HG02852 (cell line): ENCODE measurements around the gene RPL9.
"Not testable (repeated sequence)": the region's sequence is repeated elsewhere in the genome, so short reads cannot be mapped to it uniquely, and the experiment has no call there.

Source experiments
- ATAC-seq: cut with Tn5 transposase; IDR thresholded peaks from one replicate; pipeline ENCODE4 v1.9.1; 2021; ENCODE audit warnings: mild to moderate bottlenecking, moderate library complexity; ENCODE audit not compliant: unreplicated experiment

The RPL9 gene

DNA sequence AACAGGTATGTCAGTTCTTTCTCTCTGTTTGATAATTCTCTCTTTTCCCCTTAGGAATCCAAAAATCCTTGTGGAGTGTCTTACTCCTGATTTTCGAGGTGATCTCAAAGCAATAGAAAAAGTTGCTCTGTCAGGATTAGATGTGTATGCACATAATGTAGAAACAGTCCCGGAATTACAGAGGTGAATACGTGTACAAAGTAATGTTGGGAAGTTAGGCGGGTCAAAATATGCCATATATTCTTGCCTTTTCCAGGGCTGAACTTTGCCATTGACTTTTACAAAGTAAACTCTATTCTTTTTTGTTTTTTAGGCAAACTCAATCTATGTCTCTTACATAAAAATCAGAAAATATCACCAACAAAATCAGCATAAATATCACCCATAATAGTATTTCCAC lies 8.7 kb upstream of the RPL9 start:
- ATAC-seq = no peak

DNA sequence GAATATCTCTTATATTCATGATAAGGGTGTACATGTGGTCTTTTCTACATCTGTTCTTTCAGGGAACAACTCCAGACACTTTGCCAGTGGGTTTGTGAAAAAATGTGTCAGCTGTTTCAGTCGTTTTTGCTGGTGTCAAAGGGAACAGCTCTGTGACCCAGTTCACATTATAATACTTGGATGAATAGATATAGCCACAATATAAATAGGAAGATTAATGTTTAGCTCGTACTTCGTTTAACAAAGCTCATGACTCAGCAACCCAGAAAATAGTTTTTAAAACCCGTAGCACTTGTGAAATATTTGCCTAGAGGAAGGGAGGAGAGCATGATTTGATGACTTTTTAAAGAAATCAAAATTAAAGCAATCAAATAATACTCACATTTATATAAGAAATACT lies 8.0 kb upstream of the RPL9 start:
- no peak for ATAC-seq

DNA sequence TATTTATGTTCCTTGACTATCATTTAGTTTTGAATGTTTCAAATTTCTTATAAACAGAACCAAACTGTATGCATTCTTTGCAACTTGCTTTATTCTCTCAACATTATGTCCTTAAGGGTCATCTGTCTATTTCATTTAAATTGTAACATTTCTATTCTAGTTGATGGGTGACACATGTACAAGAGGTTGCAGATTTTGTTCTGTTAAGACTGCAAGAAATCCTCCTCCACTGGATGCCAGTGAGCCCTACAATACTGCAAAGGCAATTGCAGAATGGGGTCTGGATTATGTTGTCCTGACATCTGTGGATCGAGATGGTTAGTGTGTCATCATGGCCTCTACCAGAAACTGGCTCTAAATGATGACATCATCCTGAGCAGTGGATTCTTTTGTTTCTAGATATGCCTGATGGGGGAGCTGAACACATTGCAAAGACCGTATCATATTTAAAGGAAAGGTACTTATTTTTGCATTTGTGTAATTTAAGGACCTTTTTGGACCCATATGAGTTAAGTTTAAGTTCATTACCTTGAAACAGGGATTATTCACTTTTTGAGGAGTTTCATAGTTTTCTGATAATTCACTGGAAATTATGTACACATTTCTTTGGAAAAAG lies 6.3 kb upstream of the RPL9 start:
- no peak for ATAC-seq

DNA sequence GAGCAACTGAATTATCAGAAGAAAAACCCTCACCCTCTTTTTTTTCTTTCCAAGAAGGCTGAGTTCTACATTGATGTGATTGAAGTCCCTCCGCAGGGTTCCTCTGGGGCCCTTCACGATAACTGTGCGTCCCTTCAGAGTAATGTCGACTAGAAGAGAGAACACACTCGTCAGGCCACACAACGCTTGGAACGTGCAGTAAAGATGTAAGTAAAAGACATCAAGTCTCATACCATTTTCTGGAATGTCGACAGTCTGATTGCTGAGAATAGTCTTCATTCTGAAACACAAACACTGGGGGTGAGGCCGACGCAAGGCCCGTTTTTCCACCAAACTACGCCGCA lies 589 bp downstream of the RPL9 start:
- ATAC-seq = not testable (repeated sequence)

DNA sequence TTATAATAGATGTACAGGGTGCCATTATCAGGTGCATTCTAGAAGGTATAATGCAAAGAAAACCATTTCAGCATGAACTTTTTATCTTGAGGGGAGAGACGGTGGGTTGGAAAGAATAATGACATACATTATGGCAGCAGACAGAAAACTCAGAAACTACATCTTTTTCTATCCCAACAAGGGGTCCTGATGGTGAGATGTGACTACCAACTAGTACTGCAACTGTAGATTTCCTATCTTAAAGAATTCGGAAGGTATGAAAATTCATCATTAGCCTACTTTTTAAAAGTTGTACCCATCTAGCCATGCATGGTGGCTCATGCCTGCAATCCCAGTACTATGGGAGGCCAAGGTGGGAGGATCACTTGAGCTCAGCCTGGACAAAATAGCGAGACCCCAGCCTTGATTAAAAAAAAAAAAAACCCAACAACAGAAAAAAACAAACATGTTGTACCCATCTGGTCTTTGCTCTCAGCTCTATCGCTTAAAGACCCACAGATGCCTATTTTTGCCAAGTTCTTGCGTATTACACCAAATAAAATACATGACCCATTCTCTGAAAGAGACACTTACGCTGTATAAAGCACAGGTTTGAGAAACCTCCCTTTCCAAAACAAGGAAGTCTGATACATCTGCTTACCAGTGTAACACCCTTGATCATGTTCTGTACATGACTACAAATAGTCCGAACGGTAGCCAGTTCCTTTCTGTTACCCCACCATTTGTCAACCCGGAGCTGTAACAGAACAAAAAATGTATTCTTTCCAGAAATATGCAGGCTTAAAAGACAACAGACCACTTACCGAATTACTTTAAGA lies 1.6 kb downstream of the RPL9 start:
- ATAC-seq = no peak

DNA sequence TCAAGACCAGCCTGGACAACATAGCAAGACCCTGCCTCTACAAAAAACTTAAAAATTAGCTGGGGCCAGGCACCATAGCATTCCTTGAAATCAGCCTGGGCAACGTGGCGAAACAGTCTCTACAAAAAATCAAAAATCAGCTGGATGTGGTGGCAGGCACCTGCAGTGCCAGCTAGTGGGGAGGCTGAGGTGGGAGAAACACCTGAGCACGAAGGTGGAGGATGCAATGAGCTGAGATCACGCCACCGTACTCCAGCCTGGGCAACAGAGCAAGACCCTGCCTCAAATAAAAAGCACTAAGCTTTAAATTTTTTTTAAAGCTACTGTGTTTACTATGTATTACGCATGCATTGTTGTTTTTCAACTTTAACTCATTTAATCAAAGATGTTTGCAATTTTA lies 3.2 kb downstream of the RPL9 start:
- ATAC-seq = no peak

DNA sequence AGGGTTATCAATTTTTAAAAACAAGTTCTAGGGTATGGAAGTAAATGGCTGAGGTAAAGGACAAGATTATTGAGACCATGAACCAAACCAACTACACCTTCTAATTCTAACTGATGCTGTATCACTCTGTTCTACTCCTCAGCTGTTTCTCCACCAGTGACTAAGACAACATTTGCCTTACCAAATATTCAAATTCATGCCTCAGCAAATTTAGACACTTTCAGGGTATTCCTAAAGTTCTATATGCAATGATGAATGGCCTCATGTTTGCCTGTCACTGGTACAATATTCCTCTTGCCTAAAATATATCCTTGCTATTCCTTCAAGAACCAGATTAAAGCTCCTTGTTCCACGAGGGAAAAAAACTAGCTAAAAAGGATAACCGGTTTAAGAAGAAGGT lies 5.0 kb downstream of the RPL9 start:
- no peak for ATAC-seq

DNA sequence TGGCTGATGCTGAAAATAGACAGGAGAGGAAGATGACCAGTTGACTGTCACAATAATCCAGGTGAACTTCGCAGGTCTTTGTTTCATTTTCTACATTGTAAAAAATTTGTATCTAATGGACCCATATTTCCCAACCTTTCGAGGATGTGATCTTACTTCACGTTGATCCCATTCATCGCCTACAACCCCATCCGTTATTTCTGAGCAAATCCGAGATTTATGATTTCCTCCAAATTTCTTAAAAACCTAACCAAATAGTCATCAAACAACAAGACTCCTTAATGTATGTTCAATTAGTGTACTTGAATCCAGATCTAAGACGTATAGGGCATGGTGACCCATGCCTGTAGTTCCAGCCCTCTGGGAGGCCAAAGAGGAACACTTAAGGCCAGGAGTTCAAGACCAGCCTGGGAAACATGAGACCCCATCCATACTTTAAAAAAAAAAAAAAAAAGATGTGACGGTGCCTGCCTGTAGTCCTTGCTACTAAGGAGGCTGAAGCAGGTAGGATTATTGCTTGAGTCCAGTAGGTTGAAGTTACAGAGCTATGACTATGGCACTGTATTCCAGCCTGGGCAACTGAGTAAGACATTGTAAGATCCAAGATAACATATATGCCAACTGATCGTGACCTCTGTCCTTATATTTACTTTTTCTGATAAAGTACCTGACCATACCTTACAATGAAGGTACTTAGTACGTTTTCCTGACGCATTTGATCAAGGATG lies 5.7 kb downstream of the RPL9 start:
- ATAC-seq = no peak

DNA sequence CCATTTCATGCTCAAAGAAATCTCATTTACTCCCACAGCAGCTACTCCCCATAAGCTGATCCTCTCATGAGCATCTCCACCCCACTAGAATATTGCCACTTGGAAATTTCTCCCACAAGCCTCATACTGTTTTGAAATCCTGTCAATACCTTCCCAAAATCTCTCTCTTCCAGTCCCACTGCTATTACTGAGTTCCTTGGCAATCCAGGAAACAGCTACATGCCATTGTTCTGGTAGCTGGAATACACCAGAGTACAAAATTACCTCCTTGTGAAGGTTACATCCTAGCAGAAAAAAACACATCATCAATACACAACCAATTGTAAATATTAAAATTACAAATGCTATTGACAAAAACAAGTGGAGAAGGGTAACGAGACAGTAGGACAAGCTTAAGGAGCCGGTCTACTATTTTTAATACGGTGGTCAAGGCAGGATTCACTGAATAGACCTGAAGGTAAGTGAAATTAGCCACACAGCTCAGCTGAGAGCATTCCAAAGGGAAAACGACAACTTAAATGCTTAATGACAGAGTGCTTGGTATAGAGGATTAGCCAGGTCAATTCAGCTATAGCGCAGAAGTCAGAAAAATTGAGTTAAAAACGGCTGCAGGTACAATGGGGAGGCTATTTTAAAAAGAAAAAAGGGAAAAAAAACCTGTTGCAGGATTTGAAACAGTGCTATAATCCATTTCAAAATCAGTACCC lies 6.4 kb downstream of the RPL9 start:
- ATAC-seq = no peak

DNA sequence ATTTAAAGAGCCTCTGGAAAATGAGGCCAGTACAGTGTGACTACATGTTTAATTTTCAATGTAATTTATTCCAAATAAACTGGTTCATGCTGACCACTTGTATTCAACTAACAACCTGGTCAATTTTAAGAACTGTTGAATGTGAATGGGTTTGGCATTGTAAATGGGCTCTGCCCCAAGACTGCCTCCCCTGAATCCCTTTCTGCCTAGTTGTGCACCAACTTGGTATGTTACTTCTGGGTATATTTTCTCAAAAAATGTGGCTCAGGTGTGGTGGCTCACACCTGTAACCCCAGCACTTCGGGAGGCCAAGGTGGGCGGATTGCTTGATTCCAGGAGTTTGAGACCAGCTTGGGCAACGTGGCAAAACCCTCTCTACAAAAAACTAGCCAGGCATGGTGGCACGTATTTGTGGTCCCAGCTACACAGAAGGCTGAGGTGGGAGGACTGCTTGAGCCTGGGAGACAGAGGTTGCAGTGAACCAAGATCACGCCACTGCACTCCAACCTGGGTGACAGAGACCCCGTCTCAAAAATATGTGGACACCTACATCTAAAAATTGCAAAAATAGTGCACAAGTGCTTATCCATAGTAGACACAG lies 7.2 kb downstream of the RPL9 start:
- ATAC-seq = no peak

DNA sequence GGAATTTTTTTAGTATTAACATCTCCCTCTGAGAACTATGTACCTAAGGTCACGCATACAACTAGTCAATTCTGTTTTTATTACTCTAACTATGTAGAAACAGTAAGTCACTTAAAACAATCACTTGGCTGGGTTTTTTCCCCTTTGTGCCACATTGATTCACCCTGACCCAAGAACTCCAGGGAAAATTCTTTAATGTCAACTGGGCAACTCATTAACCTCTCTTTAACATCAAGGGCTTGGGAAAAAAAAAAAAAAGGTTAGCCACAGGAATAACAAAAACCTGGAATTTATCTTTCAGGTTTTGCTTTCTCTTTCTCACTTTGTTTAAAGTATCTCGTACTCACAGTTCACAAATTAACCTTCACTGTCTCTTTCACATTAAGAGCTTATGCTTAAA lies 8.1 kb downstream of the RPL9 start:
- no peak for ATAC-seq

DNA sequence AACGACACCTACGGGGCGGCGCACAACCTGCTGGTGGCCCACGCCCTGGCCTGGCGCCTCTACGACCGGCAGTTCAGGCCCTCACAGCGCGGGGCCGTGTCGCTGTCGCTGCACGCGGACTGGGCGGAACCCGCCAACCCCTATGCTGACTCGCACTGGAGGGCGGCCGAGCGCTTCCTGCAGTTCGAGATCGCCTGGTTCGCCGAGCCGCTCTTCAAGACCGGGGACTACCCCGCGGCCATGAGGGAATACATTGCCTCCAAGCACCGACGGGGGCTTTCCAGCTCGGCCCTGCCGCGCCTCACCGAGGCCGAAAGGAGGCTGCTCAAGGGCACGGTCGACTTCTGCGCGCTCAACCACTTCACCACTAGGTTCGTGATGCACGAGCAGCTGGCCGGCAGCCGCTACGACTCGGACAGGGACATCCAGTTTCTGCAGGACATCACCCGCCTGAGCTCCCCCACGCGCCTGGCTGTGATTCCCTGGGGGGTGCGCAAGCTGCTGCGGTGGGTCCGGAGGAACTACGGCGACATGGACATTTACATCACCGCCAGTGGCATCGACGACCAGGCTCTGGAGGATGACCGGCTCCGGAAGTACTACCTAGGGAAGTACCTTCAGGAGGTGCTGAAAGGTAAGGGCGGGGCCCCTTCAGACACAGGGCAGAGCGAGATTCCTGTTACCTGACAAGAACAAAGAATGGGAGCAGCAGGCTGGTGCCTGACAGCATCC lies 11.7 kb downstream of the RPL9 start:
- ATAC-seq = peak; percentile 87

DNA sequence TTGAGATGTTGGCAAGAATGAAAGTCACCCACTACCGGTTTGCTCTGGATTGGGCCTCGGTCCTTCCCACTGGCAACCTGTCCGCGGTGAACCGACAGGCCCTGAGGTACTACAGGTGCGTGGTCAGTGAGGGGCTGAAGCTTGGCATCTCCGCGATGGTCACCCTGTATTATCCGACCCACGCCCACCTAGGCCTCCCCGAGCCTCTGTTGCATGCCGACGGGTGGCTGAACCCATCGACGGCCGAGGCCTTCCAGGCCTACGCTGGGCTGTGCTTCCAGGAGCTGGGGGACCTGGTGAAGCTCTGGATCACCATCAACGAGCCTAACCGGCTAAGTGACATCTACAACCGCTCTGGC lies 12.3 kb downstream of the RPL9 start:
- no peak for ATAC-seq

DNA sequence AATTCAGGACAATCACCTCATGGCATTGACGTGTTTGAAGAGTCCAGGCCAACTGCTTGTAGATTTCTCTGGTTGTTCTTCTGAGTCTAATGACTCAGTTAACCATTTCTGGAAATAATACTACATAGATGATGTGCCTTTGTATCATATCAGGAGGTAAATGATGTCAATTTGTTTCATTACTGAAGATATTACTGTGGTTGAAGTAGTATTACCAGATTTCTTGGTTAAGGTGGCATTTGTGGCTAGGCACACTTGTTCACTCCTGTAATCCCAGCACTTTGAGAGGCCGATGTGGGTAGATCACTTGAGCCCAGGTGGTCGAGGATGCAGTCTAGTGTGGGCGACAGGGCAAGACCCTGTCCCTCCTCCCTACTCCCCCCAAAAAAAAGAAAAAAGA lies 15.7 kb downstream of the RPL9 start:
- no peak for ATAC-seq

DNA sequence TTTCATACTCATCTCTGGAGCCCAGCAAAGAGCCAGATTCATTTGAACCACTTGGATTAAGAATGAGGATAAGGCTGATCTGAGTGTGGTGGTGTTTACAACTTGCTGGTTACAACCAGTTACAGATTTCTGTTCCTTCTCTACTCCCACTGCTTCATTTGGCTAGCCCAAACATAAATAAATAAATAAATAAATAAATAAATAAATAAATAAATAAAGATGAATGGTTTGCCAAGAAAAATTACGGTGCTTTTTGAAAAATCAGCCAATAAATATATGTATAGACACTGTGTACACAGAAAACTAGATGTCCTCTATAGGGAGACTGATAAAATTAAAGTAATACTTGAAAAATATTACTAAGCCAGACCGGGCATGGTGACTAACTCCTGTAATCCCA lies 17.1 kb downstream of the RPL9 start:
- no peak for ATAC-seq

DNA sequence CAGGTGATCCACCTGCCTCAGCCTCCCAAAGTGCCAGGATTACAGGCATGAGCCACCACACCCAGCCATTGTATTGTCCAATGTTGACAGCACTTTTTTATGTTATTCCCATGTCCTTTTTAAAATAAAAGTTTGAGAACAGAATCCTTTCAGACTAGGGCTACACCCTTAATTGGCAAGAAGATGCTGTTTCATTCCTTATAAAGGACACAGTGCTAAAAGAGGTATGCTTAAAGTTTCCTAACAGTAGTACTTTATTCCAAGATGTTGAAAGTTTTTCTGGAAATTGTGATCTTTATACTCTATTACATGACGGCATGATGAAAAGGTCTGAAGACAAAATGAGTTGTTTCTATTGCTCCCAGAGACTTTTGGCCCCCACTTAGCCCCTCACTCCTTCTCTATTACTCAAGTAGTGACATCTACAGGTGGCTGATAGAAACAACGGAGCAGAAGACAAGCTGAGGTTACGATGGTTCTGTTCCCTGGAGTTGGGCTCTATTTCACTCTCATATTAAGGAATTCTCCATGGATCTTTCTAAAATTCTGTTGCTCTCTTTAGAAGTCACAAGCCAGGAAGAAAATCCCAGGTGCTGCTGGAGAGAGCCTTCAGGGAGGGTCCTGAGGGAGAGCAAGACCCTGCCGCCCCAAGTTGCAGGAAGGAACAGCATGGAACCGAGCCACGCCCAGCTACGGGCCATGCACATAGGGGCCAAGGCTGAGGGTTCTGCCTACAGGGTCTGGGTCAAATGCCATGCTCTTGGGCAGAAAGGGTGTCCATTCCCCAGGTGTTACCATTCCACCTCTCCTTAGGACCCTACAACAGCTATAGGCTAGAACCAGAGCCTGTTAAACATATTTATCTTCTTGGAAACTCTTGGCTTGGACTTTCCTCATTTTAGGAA lies 22.8 kb downstream of the RPL9 start:
- no peak for ATAC-seq

DNA sequence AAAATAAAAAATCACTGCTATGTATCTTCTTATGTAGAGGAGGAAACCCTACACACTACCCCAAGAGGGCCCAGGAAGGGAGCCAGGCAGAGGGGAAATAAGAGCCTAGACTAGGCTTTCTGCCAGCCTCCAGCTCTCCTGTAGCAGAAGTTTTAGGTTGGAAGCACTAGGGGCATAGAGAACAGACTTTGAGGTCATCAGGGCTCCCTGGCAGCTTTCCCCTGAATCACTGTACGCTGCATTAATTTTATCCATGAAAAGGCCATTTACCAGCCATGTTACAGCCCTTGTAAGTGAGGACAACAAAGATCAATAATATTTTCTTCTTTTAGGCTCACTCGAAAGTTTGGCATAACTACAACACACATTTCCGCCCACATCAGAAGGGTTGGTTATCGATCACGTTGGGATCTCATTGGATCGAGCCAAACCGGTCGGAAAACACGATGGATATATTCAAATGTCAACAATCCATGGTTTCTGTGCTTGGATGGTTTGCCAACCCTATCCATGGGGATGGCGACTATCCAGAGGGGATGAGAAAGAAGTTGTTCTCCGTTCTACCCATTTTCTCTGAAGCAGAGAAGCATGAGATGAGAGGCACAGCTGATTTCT lies 24.7 kb downstream of the RPL9 start:
- no peak for ATAC-seq

DNA sequence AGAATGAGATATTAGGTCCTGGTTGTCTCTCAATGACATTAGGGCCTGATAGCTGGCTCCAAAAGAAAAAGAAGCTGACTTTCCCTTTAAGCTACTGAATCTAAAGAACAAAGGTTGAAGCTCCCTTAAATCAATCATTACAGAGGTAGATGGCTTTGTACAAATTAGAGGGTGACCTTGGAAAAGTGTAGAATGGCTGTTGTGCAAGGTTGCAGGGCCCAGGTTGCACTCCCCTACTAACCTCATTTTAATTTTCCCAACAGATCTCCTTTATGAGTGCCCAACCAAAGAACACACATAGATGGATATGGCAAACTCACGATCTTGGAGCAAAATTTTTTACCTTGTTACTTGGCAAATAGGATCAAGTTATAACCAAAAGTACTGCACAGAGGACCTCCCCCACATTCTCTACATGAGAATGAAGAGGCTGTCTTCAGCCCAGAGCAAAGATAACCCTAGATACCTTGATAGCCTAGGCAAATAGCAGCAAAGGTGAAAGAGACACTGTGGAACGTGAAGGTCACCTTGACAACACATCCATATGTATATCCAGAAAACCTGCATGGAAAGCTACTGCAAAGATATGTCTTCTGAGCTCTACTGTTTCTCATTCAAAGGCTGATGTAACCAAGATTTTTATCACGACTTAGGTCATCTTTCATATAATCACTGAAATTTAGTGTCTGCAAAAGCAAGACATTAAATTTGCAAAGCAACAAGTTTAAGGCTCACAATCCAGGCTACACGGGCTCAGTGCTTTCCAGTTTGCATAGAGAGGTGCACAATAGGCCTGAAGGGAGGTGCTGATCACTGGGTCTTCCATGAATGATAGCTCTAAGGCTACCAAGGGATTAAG lies 29.0 kb downstream of the RPL9 start:
- no peak for ATAC-seq
